Measurements from ENCODE around the gene DUSP2. TPM values are rescaled to one million over a fixed set of nuclear protein-coding genes. Genes with fewer than 3 reads are reported as not detected.

The DUSP2 gene
- total RNA-seq, 4 donors from 2014 or later, result 2.6 to 10.2 (median 7.9) TPM

- TF ChIP-seq, protein P1, sequence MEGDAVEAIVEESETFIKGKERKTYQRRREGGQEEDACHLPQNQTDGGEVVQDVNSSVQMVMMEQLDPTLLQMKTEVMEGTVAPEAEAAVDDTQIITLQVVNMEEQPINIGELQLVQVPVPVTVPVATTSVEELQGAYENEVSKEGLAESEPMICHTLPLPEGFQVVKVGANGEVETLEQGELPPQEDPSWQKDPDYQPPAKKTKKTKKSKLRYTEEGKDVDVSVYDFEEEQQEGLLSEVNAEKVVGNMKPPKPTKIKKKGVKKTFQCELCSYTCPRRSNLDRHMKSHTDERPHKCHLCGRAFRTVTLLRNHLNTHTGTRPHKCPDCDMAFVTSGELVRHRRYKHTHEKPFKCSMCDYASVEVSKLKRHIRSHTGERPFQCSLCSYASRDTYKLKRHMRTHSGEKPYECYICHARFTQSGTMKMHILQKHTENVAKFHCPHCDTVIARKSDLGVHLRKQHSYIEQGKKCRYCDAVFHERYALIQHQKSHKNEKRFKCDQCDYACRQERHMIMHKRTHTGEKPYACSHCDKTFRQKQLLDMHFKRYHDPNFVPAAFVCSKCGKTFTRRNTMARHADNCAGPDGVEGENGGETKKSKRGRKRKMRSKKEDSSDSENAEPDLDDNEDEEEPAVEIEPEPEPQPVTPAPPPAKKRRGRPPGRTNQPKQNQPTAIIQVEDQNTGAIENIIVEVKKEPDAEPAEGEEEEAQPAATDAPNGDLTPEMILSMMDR (IDR thresholded peaks at IDR 0.05; ENCODE audit: low read depth), result no peak
These were observed 13.2 kb downstream of the DUSP2 start for GRCh38 chr2:96131813-96132745.

- TF ChIP-seq, protein P1 (IDR thresholded peaks at IDR 0.05; ENCODE audit: low read depth), result no peak
These were observed 14.0 kb downstream of the DUSP2 start for GRCh38 chr2:96131152-96131812.

GRCh38 chr2:96130483-96130882 is 14.8 kb downstream of the DUSP2 start:
- TF ChIP-seq, protein P1 (IDR thresholded peaks at IDR 0.05; ENCODE audit: low read depth), result no peak

DNA sequence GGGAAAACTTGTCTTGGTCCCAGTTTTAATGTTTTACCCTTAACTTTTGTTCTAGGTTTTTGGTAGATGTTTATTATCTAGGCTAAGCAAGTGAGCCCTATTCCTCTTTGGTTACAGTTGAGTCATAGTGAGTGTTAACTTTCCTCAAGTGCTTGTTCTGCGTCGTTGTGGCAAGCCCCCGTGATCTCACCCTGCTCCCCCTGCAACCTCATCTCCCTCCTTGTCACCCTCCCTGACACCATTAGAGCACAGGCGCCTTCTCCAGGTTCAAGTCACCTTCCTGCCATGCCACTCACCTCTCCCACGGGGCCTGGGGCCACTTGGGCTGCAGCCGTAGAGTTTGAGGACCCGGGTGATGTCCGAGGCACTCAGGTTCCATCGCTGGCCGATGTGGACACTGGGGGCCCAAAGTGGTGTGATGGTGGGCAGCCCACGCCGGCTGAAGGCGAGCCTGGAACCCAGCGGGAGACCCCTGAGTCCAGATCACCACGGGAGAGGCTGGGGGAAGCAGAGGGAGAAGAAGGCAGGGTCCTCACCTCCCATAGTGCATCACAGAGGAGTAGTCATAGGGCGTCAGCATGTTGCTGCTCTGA is 15.6 kb downstream of the DUSP2 start:
- TF ChIP-seq, protein P1 (IDR thresholded peaks at IDR 0.05; ENCODE audit: low read depth), result no peak

DNA sequence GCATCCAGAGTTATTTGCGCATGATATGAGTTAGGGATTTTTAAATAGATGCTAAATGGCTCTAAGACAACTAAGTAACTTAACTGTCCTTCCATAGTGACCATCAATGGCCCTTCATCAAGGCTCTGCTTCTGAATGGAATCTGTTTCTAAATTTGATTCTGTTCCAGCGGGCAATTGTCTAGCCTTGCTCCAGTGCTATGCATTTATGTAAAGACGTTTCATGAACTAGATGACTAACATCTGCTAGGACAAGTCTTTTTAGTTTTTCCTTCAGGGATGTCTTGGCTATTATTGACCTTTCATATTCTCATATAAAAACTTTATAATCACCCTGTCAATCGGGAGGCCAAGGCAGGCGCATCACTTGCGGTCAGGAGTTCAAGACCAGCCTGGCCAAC is 16.8 kb downstream of the DUSP2 start:
- TF ChIP-seq, protein P1 (IDR thresholded peaks at IDR 0.05; ENCODE audit: low read depth), result no peak

DNA sequence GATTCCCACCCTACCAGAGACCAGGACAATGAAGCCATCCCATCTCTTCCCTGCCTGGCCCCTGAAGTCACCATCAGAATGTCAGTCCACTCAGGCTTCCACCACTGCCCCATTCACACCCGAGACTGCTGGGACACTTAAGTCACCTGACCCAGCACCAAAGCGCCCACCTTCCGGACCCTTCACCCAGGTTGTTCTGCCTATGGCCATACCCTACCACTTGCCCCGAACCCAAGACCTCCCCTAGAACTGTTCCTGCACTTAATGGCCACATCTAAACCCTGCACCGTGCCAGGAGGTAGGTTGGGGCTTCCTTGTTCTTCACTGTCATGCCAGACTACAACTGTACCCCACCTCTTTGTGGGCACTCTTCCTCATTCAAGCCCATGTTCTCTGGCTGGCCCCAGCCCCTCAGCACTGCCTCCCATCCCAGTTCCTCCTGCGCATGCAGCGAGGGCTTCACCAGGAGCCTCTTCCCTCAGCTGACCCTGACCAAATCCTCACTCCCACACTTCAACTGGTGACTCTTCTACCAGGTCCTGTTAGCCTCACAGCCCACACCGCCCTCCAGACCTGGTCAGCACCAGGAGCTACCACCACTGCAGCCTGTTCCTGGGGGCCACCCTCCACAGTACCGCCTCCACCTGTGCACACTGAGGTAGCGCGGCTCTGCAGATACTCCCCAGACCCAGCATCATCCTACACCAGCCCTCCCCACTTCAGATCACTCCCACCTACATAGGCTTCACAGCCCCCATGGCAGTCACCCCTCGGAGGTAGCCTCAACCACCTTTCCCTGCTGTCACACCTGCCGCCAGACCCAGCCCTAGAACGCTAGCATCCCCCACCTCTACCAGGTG is 20.6 kb downstream of the DUSP2 start:
- TF ChIP-seq, protein P1 (IDR thresholded peaks at IDR 0.05; ENCODE audit: low read depth), result no peak

Measured in subcutaneous adipose tissue (tissue), 4 donors.